Endothelial cell of umbilical vein (primary cell): ENCODE data around the gene DHRS7B.

Experiments
- EZH2 ChIP-seq: IDR thresholded peaks from 2 replicates; pipeline ENCODE4 v1.6.1; 2012; ENCODE audit warnings: borderline replicate concordance, low read depth, mild to moderate bottlenecking, moderate library complexity, low read length, inconsistent platforms; ENCODE audit not compliant: severe bottlenecking
- POLR2AphosphoS5 ChIP-seq: IDR thresholded peaks from 2 replicates; pipeline ENCODE4 v1.6.1; 2012; ENCODE audit warnings: low read depth, mild to moderate bottlenecking, control low read depth, low read length, moderate library complexity; ENCODE audit not compliant: insufficient read depth
- TF ChIP-seq, protein P1 (sequence below): IDR thresholded peaks from 2 replicates; pipeline ENCODE4 v1.6.1; 2011; ENCODE audit not compliant: insufficient read depth, insufficient read length
- TF ChIP-seq, protein P2 (sequence below), 2 donors: IDR thresholded peaks; 1 replicate in 1 of 2; 2 replicates in 1 of 2; pipeline ENCODE4 v1.5.1; 2011; ENCODE audit warnings: low read length in 2 of 2, mild to moderate bottlenecking in 2 of 2, moderate library complexity in 2 of 2, control low read depth in 1 of 2, inconsistent platforms in 1 of 2, low read depth in 1 of 2; ENCODE audit not compliant: insufficient read depth in 1 of 2; ENCODE audit errors: extremely low read depth in 1 of 2

DNA sequence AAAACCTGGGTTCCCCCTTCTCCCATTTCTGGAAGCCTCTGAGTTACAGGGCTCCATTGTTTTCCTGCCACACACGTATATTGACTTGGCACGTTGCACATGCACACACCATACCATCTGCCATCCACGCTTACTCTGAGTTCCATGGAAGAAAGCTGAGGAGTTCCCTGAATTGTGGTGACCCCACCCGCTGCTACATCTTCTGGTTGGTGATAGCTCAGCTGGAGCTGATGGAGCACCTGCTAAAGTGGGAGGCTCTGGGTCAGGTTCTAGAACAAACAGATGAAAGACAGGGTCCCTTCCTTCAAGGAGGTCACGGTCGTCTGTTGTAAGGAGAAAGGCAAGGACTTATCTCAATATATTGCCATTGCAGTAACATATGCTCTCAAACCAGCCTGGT is 46.1 kb downstream of the DHRS7B start:
- TF ChIP-seq, protein P1, sequence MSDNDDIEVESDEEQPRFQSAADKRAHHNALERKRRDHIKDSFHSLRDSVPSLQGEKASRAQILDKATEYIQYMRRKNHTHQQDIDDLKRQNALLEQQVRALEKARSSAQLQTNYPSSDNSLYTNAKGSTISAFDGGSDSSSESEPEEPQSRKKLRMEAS, result no peak
- TF ChIP-seq, protein P2, sequence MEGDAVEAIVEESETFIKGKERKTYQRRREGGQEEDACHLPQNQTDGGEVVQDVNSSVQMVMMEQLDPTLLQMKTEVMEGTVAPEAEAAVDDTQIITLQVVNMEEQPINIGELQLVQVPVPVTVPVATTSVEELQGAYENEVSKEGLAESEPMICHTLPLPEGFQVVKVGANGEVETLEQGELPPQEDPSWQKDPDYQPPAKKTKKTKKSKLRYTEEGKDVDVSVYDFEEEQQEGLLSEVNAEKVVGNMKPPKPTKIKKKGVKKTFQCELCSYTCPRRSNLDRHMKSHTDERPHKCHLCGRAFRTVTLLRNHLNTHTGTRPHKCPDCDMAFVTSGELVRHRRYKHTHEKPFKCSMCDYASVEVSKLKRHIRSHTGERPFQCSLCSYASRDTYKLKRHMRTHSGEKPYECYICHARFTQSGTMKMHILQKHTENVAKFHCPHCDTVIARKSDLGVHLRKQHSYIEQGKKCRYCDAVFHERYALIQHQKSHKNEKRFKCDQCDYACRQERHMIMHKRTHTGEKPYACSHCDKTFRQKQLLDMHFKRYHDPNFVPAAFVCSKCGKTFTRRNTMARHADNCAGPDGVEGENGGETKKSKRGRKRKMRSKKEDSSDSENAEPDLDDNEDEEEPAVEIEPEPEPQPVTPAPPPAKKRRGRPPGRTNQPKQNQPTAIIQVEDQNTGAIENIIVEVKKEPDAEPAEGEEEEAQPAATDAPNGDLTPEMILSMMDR (IDR thresholded peaks at IDR 0.05; ENCODE audit: extremely low read depth in 1 of 2, insufficient read depth in 1 of 2, low read depth in 1 of 2, low read length in 2 of 2), result no peak
- TF ChIP-seq EZH2, result no peak
- no peak for TF ChIP-seq POLR2AphosphoS5
